HepG2 (cell line): ENCODE data around the gene CCDC82. TPM values are rescaled to one million over a fixed set of nuclear protein-coding genes. Genes with fewer than 3 reads are reported as not detected.

Experiments
- ATAC-seq: fragments of 200-7000 bp; cut with Tn5 transposase; 3 replicates; pipeline ENCODE4 v1.9.1; 2020; ENCODE audit warnings: mild to moderate bottlenecking, moderate library complexity
- BruUV-seq: library from RNA; stranded (reverse); fragments of 400-500 nt; replicated peaks from 2 replicates; lab custom pipeline; 2021; lab: Mats Ljungman, UMichigan
- CTCF ChIA-PET: fragments of 300-600 bp; formaldehyde crosslinking; extraction: SDS; loops from one replicate; lab custom pipeline; 2021; ENCODE audit warnings: low total read pairs, inconsistent platforms, low intra/inter-chr PET ratio; lab: Yijun Ruan, JAX
- POLR2A ChIA-PET: fragments of 350-600 bp; sonication (Branson Sonifier 250); formaldehyde crosslinking; loops from one replicate; lab custom pipeline; 2020; ENCODE audit warnings: antibody characterized with exemption, inconsistent platforms; lab: Yijun Ruan, JAX
- DNase-seq: peaks from one replicate; pipeline ENCODE4 v3.0.0-alpha.2; 2015; ENCODE audit warnings: low spot score
- FAIRE-seq: peaks from 3 replicates; lab custom pipeline; 2011; peaks lifted over from hg19 to GRCh38; lab: Jason Lieb, UNC
- H2AFZ ChIP-seq: one replicate; pipeline ENCODE4 v1.6.1; 2011; ENCODE audit warnings: low read length, inconsistent platforms
- H3K27ac ChIP-seq: fragments of 300-600 bp; 3 replicates; pipeline ENCODE4 v1.8.0; 2011; ENCODE audit warnings: mixed run types, mild to moderate bottlenecking, mixed read lengths, low read length, inconsistent platforms; ENCODE audit not compliant: insufficient read depth; ENCODE audit errors: extremely low read length
- H3K27me3 ChIP-seq, 2 experiments: fragments of 200-600 bp in 1 of 2; 2 replicates in 1 of 2; 3 replicates in 1 of 2; pipeline versions ENCODE4 v1.6.0 to v1.8.0; 2011; ENCODE audit warnings: low read length in 2 of 2, mild to moderate bottlenecking in 2 of 2, moderate library complexity in 2 of 2, inconsistent platforms in 1 of 2; ENCODE audit not compliant: insufficient read depth in 2 of 2, control insufficient read depth in 1 of 2
- H3K36me3 ChIP-seq, 2 experiments: fragments of 200-600 bp in 1 of 2; replicated peaks in 1 of 2; 2 replicates in 1 of 2; 3 replicates in 1 of 2; pipeline versions ENCODE4 v1.5.1 to v1.8.0; 2011; ENCODE audit warnings: low read length in 2 of 2, inconsistent platforms in 1 of 2; ENCODE audit not compliant: insufficient read depth in 2 of 2, control insufficient read depth in 1 of 2
- H3K4me1 ChIP-seq: 2 replicates; pipeline ENCODE4 v1.5.1; 2012; ENCODE audit warnings: low read length, inconsistent platforms; ENCODE audit not compliant: insufficient read depth
- H3K4me2 ChIP-seq: 2 replicates; pipeline ENCODE4 v1.6.0; 2011; ENCODE audit warnings: low read depth, low read length, inconsistent platforms
- H3K4me3 ChIP-seq, 3 experiments: fragments of 200-600 bp in 1 of 3; sonication (generic), shearing (Covaris generic) in 1 of 3; replicated peaks in 1 of 3; 2 replicates each; pipeline ENCODE4 v1.5.1; 2011 to 2016; ENCODE audit warnings: low read length in 3 of 3, inconsistent platforms in 2 of 3, low read depth in 2 of 3, mild to moderate bottlenecking in 2 of 3, control low read depth in 1 of 3, mixed read lengths in 1 of 3; ENCODE audit not compliant: insufficient read depth in 1 of 3
- H3K79me2 ChIP-seq: one replicate; pipeline ENCODE4 v1.6.1; 2011; ENCODE audit warnings: low read length, inconsistent platforms; ENCODE audit not compliant: insufficient read depth
- H3K9ac ChIP-seq: 2 replicates; pipeline ENCODE4 v1.6.0; 2011; ENCODE audit warnings: mild to moderate bottlenecking, low read depth, low read length, inconsistent platforms; ENCODE audit not compliant: insufficient read depth
- H3K9me3 ChIP-seq: 2 replicates; pipeline ENCODE4 v1.5.1; 2012; ENCODE audit warnings: mild to moderate bottlenecking, low read length
- H4K20me1 ChIP-seq: 2 replicates; pipeline ENCODE4 v1.6.0; 2011; ENCODE audit warnings: inconsistent platforms, mild to moderate bottlenecking, low read length, moderate library complexity; ENCODE audit not compliant: insufficient read depth
- MLX ChIP-seq: IDR thresholded peaks from 2 replicates; pipeline ENCODE4 v1.6.1; 2016
- SOX13 ChIP-seq, 3 experiments: fragments of 450-650 bp in 1 of 3; sonication (generic) in 1 of 3; formaldehyde crosslinking in 1 of 3; IDR thresholded peaks in 2 of 3; conservative IDR thresholded peaks in 1 of 3; 2 replicates each; pipeline versions ENCODE4 v1.5.0 to v1.6.1; 2016 to 2020; ENCODE audit warnings: antibody characterized with exemption in 1 of 3, mild to moderate bottlenecking in 1 of 3, missing compliant biosample characterization in 1 of 3, missing genetic modification reagents in 1 of 3, moderate library complexity in 1 of 3
- ZBTB20 ChIP-seq: sonication (generic); formaldehyde crosslinking; IDR thresholded peaks from 2 replicates; pipeline ENCODE4 v1.8.1; 2023; ENCODE audit warnings: missing genetic modification reagents, low read depth, mild to moderate bottlenecking, borderline replicate concordance
- ZFP36L2 ChIP-seq: sonication (generic); formaldehyde crosslinking; IDR thresholded peaks from 2 replicates; pipeline ENCODE4 v1.4.0; 2020; ENCODE audit warnings: missing genetic modification reagents
- ZNF652 ChIP-seq: IDR thresholded peaks from 2 replicates; pipeline ENCODE4 v1.6.1; 2016; ENCODE audit warnings: low read depth, borderline replicate concordance
- ZNF780A ChIP-seq: sonication (generic); formaldehyde crosslinking; IDR thresholded peaks from 2 replicates; pipeline ENCODE4 v1.8.0; 2022; ENCODE audit warnings: mild to moderate bottlenecking, missing genetic modification reagents, moderate library complexity
- WGBS: methylation state at CpG from one replicate; pipeline ENCODE4 v1.1.6; 2017; ENCODE audit warnings: low lambda C conversion rate; 5-methylcytosine and 5-hydroxymethylcytosine counted together
- in situ Hi-C: cut with HindIII; loops from 2 replicates; pipeline ENCODE4 v1.10.0; 2017; ENCODE audit warnings: low pct_unique_long_range_greater_than_20kb; ENCODE audit not compliant: extremely low pct_ligation_motif_present
- intact Hi-C: fragments of 100-400 bp; cut with micrococcal nuclease; formaldehyde crosslinking; loops from one replicate; pipeline ENCODE4 v1.10.0; 2022; ENCODE audit not compliant: unreplicated experiment
- polyA plus RNA-seq, 8 experiments: library from polyadenylated mRNA; depleted of rRNA in 3 of 8; stranded (reverse) in 7 of 8; unstranded in 1 of 8; fragments of >200 nt; fragmentation: Illumina TruSeq in 4 of 8; extraction: Trizol in 4 of 8; gene quantifications; 2 replicates each; pipeline versions ENCODE4 v1.2.1 to v1.2.3, GENCODE V29; 2011 to 2016; ENCODE audit warnings: low read depth in 4 of 8, missing spikeins in 1 of 8, mixed read lengths in 1 of 8; ENCODE audit not compliant: insufficient read depth in 1 of 8
- total RNA-seq, 5 experiments: library from RNA; depleted of rRNA; stranded (reverse); fragments of >200 nt; fragmentation: Illumina TruSeq; extraction: Trizol; gene quantifications; 2 replicates each; pipeline ENCODE4 v1.2.3, GENCODE V29; 2016; ENCODE audit warnings: low read depth in 1 of 5

Gene CCDC82
- total and polyA plus RNA-seq, 2 of the 13 experiments (the other 11 are each of a cell fraction or from before 2014, with no cell fraction given): 19.7 to 25.7 TPM

- TF ChIP-seq MLX (CRISPR knock-in tag) (no peak), ZNF780A (CRISPR knock-in tag) (no peak), ZFP36L2 (CRISPR knock-in tag) (no peak)
- TF ChIP-seq, all 625 proteins: peak for 0
Observed at GRCh38 chr11:96309643-96310017, 80.1 kb downstream of the CCDC82 start (continued).

- no peak overlapping the region for H3K4me3 ChIP-seq
- no peak overlapping the region for H2AFZ ChIP-seq
- H3K36me3 ChIP-seq: peaks cover 1 to 8% of the 10 kb centered on the region in 2 experiments; a peak in 2 of 5 replicates
- H3K9ac ChIP-seq: no peak overlapping the region
- H3K9me3 ChIP-seq: no peaks in the 10 kb centered on the region
- ATAC-seq (no peak), DNase-seq (no peak), FAIRE-seq (no peak)
- peaks cover 31% of the 10 kb centered on the region for H3K79me2 ChIP-seq
- no peaks in the 10 kb centered on the region for H3K27me3 ChIP-seq
- H3K4me1 ChIP-seq: peaks cover 46% of the 10 kb centered on the region
- intact Hi-C loops (no loop called here), in situ Hi-C loops (no loop called here)
- ChIA-PET CTCF (no interaction called here), POLR2A (no interaction called here)
- H3K27ac ChIP-seq: no peak overlapping the region
- WGBS: 95% methylated on average over 2 of the region's 2 CpGs
- H4K20me1 ChIP-seq: peaks cover 10% of the 10 kb centered on the region
- TF ChIP-seq ZNF652 (CRISPR knock-in tag) (0 out of 2 replicates have a peak, but pooled peaks have one; percentile 34), SOX13 (IDR thresholded peaks at IDR 0.05) (no peak), SOX13 (CRISPR knock-in tag; conservative IDR thresholded peaks at IDR 0.05 in 1 of 2, IDR thresholded peaks at IDR 0.05 in 1 of 2) (0 out of 4 replicates have a peak, but pooled peaks of 1 of the 2 experiments have one; percentile 23), ZBTB20 (CRISPR knock-in tag) (no peak)
- no TSS peak for BruUV-seq
- no peak overlapping the region for H3K4me2 ChIP-seq
Observed at GRCh38 chr11:96309016-96309642, 80.6 kb downstream of the CCDC82 start.
